CD14-positive monocyte (primary cell): Measurements from ENCODE around the gene CACNA1C. TPM values are rescaled to one million over a fixed set of nuclear protein-coding genes. Genes with fewer than 3 reads are reported as not detected.

Source experiments
- DNase-seq, 3 donors: peaks; one replicate each; pipeline ENCODE4 v3.0.0-alpha.2; 2011 to 2022
- H2AFZ ChIP-seq: 2 replicates; pipeline ENCODE4 v1.6.0; 2012; ENCODE audit warnings: mild to moderate bottlenecking, low read depth, low read length, inconsistent platforms; ENCODE audit not compliant: insufficient read depth, poor library complexity, severe bottlenecking
- H3K27ac ChIP-seq, 2 donors: 1 replicate in 1 of 2; 2 replicates in 1 of 2; pipeline ENCODE4 v1.5.1; 2012 to 2013; ENCODE audit warnings: low read length in 2 of 2, control low read depth in 1 of 2, inconsistent platforms in 1 of 2, low read depth in 1 of 2, mild to moderate bottlenecking in 1 of 2
- H3K27me3 ChIP-seq, 2 donors: one replicate each; pipeline versions ENCODE4 v1.6.0 to v1.6.1; 2011 to 2013; ENCODE audit warnings: low read length in 2 of 2; ENCODE audit not compliant: control insufficient read depth in 2 of 2, insufficient read depth in 2 of 2
- H3K36me3 ChIP-seq, 2 donors: replicated peaks in 1 of 2; 1 replicate in 1 of 2; 2 replicates in 1 of 2; pipeline versions ENCODE4 v1.5.1 to v1.6.1; 2012 to 2013; ENCODE audit warnings: low read length in 2 of 2, control low read depth in 1 of 2, inconsistent platforms in 1 of 2, mild to moderate bottlenecking in 1 of 2; ENCODE audit not compliant: insufficient read depth in 2 of 2, control insufficient read depth in 1 of 2
- H3K4me1 ChIP-seq, 2 donors: 1 replicate in 1 of 2; 2 replicates in 1 of 2; pipeline versions ENCODE4 v1.5.1 to v1.6.1; 2012 to 2013; ENCODE audit warnings: low read length in 2 of 2, control low read depth in 1 of 2, inconsistent platforms in 1 of 2, mild to moderate bottlenecking in 1 of 2, moderate library complexity in 1 of 2; ENCODE audit not compliant: insufficient read depth in 2 of 2, control insufficient read depth in 1 of 2
- H3K4me2 ChIP-seq: replicated peaks from 2 replicates; pipeline ENCODE3; 2012; ENCODE audit warnings: low read length, moderate library complexity, mild to moderate bottlenecking; ENCODE audit not compliant: poor library complexity, severe bottlenecking; ENCODE audit errors: extremely low read depth
- H3K4me3 ChIP-seq, 3 experiments: fragments of 200-600 bp in 1 of 3; sonication (generic) in 1 of 3; replicated peaks in 1 of 3; 1 replicate in 2 of 3; 2 replicates in 1 of 3; pipeline ENCODE4 v1.5.1; 2011 to 2013; ENCODE audit warnings: low read length in 3 of 3, mild to moderate bottlenecking in 3 of 3, control low read depth in 2 of 3, low read depth in 2 of 3, inconsistent platforms in 1 of 3, moderate library complexity in 1 of 3
- H3K79me2 ChIP-seq: 2 replicates; pipeline ENCODE4 v1.6.0; 2012; ENCODE audit warnings: mild to moderate bottlenecking, control low read depth, inconsistent platforms, low read length, moderate library complexity; ENCODE audit not compliant: insufficient read depth
- H3K9ac ChIP-seq: 2 replicates; pipeline ENCODE4 v1.6.0; 2017; ENCODE audit warnings: low read length, mild to moderate bottlenecking; ENCODE audit not compliant: insufficient read depth, poor library complexity, severe bottlenecking
- H3K9me3 ChIP-seq, 2 donors: replicated peaks in 1 of 2; 1 replicate in 1 of 2; 2 replicates in 1 of 2; pipeline versions ENCODE4 v1.5.1 to v1.6.1; 2012 to 2013; ENCODE audit warnings: low read length in 2 of 2, control low read depth in 1 of 2; ENCODE audit not compliant: control insufficient read depth in 1 of 2, insufficient read depth in 1 of 2
- H4K20me1 ChIP-seq: 2 replicates; pipeline ENCODE4 v1.6.0; 2012; ENCODE audit warnings: mild to moderate bottlenecking, low read length, control low read depth, moderate library complexity; ENCODE audit not compliant: insufficient read depth
- H3K27ac Mint-ChIP-seq, 7 donors: one replicate each; pipeline ENCODE4 v1.8.0; 2020; ENCODE audit warnings: mild to moderate bottlenecking in 7 of 7, mixed read lengths in 7 of 7, moderate library complexity in 6 of 7, inconsistent platforms in 2 of 7
- H3K27me3 Mint-ChIP-seq, 3 donors: one replicate each; pipeline ENCODE4 v1.8.0; 2021 to 2022; ENCODE audit warnings: low read depth in 3 of 3, mild to moderate bottlenecking in 3 of 3, mixed read lengths in 3 of 3, moderate library complexity in 3 of 3, inconsistent platforms in 1 of 3
- H3K36me3 Mint-ChIP-seq, 2 donors: one replicate each; pipeline ENCODE4 v1.8.0; 2020; ENCODE audit warnings: mixed read lengths in 2 of 2, inconsistent platforms in 1 of 2, mild to moderate bottlenecking in 1 of 2
- H3K4me1 Mint-ChIP-seq: one replicate; pipeline ENCODE4 v1.8.0; 2020; ENCODE audit warnings: mild to moderate bottlenecking, mixed read lengths
- H3K4me3 Mint-ChIP-seq, 2 donors: one replicate each; pipeline ENCODE4 v1.8.0; 2020; ENCODE audit warnings: mild to moderate bottlenecking in 2 of 2, mixed read lengths in 2 of 2, moderate library complexity in 1 of 2
- H3K9me3 Mint-ChIP-seq, 7 donors: one replicate each; pipeline ENCODE4 v1.8.0; 2020 to 2022; ENCODE audit warnings: mixed read lengths in 7 of 7, mild to moderate bottlenecking in 6 of 7, moderate library complexity in 6 of 7, inconsistent platforms in 2 of 7
- WGBS: methylation state at CpG from one replicate; pipeline ENCODE4 v1.1.5; 2013; ENCODE audit warnings: missing lambda C conversion rate; ENCODE audit not compliant: insufficient coverage; 5-methylcytosine and 5-hydroxymethylcytosine counted together
- intact Hi-C, 2 donors: fragments of 100-400 bp; cut with micrococcal nuclease; formaldehyde crosslinking; loops; one replicate each; pipeline versions ENCODE4 v1.15.0 to v1.15.1; 2023
- polyA plus RNA-seq, 3 donors: library from polyadenylated mRNA; depleted of rRNA in 1 of 3; unstranded in 2 of 3; stranded (reverse) in 1 of 3; fragments of 300-500 nt in 2 of 3; fragments of >200 nt in 1 of 3; fragmentation: Illumina TruSeq in 2 of 3; gene quantifications; 1 replicate in 2 of 3; 2 replicates in 1 of 3; pipeline ENCODE4 v1.2.3, GENCODE V29; 2012 to 2021
- TF ChIP-seq, protein P1 (sequence below): fragments of 200-600 bp; IDR thresholded peaks from one replicate; pipeline ENCODE4 v1.8.0; 2022; ENCODE audit warnings: antibody characterized with exemption, mild to moderate bottlenecking

The CACNA1C gene
- polyA plus RNA-seq, 3 donors: not detected

DNA sequence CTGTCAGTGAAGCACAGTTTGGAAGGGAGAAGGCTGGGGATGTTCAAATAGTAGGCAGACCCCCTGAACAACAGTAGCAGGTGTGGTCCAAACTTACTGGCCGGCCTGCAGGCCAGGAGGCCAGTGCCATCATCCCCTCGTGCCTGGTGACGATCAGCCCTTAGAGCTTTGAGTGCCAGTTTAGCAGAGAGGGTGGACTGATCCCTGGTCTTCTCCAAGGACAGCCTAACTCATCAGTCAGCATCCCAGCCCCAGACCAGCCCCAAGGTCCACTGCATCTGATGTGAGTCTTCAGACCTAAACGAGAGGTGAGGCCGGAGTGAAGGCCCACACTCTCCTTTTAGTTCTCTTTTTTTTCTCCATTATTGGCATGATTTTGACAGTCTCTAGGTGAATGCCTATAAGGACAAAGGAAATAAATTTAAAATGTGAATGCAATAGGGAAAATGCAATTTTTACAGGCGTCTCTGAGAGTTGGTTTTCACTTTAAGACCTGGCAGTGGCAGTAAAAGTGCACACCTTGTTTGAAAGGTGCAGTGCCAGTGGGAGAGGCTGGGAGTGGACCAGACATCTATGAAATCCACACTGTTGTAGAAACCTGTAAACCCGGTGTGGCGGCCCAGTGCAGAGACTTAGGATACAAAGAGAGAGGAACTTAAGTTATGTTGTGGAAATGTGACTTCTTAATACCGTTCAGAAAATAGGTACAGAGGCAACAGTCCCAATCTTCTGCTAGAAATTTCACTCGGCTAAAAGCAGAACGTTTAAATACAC is 311.2 kb downstream of the CACNA1C start:
- Histone ChIP-seq H4K20me1 (no peaks in the 10 kb centered on the region), H2AFZ (peak overlapping the region; percentile 81), H3K27me3 (no peaks in the 10 kb centered on the region), H3K4me3 (peak overlapping the region in 1 of 3 experiments; percentile 61), H3K27ac (peak overlapping the region in 1 of 2 donors; percentile 25), H3K4me1 (peaks cover 36 to 41% of the 10 kb centered on the region in 2 donors), H3K4me2 (peak overlapping the region; percentile 66), H3K9me3 (no peaks in the 10 kb centered on the region), H3K36me3 (no peaks in the 10 kb centered on the region), H3K9ac (no peak overlapping the region), H3K79me2 (no peaks in the 10 kb centered on the region)
- TF ChIP-seq, protein P1, sequence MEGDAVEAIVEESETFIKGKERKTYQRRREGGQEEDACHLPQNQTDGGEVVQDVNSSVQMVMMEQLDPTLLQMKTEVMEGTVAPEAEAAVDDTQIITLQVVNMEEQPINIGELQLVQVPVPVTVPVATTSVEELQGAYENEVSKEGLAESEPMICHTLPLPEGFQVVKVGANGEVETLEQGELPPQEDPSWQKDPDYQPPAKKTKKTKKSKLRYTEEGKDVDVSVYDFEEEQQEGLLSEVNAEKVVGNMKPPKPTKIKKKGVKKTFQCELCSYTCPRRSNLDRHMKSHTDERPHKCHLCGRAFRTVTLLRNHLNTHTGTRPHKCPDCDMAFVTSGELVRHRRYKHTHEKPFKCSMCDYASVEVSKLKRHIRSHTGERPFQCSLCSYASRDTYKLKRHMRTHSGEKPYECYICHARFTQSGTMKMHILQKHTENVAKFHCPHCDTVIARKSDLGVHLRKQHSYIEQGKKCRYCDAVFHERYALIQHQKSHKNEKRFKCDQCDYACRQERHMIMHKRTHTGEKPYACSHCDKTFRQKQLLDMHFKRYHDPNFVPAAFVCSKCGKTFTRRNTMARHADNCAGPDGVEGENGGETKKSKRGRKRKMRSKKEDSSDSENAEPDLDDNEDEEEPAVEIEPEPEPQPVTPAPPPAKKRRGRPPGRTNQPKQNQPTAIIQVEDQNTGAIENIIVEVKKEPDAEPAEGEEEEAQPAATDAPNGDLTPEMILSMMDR: no peak
- 81% methylated on average over 7 of the region's 11 CpGs for WGBS
- H3K27me3 Mint-ChIP-seq: peaks cover 0 to 5% (median 3%) of the 10 kb centered on the region in 3 donors
- H3K4me1 Mint-ChIP-seq: peaks cover 39% of the 10 kb centered on the region
- no peak for DNase-seq
- peak overlapping the region; percentile 71 to 91 for H3K4me3 Mint-ChIP-seq
- intact Hi-C loops: no loop called here
- H3K27ac Mint-ChIP-seq: peak overlapping the region; percentile 43 to 92 (median 80)
- H3K36me3 Mint-ChIP-seq: no peaks in the 10 kb centered on the region
- peaks cover 0 to 4% (median 0%) of the 10 kb centered on the region in 7 donors for H3K9me3 Mint-ChIP-seq

DNA sequence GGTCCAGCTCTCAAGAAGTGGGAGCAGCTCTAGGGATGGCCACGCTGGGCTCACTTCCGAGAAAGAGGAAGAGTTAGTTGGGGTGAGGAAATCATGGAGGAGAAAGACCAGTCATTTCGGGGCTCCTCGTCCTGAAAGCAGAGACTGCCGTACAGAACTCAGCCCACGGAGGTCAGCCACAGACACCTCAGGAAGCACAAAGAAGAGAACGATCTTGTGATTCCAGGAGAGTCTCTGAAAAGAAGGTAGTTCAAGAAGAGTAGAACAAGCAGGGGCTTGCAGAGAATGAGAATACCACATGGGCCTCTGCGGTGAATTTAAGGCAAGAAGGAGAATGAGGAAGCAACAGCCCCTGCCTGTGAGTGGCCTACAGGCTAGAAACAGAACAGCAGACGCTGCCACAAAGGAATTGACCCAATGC is 311.9 kb downstream of the CACNA1C start:
- 5% methylated on average over 7 of the region's 9 CpGs for WGBS
- Mint-ChIP-seq H3K36me3 (no peaks in the 10 kb centered on the region), H3K9me3 (peaks cover 0 to 4% (median 0%) of the 10 kb centered on the region in 7 donors), H3K4me1 (peaks cover 33% of the 10 kb centered on the region), H3K4me3 (peak overlapping the region; percentile 71 to 91), H3K27ac (peak overlapping the region; percentile 6 to 92 (median 80)), H3K27me3 (peaks cover 0 to 5% (median 3%) of the 10 kb centered on the region in 3 donors)
- peak; percentile 53 to 71 (median 67) for DNase-seq
- H3K4me2 ChIP-seq: peak overlapping the region; percentile 66
- H3K9me3 ChIP-seq: no peaks in the 10 kb centered on the region
- peak overlapping the region; percentile 81 for H2AFZ ChIP-seq
- no peaks in the 10 kb centered on the region for H3K79me2 ChIP-seq
- no peaks in the 10 kb centered on the region for H4K20me1 ChIP-seq
- intact Hi-C loops: no loop called here
- TF ChIP-seq, protein P1: peak; percentile 47
- H3K4me1 ChIP-seq: peaks cover 30 to 35% of the 10 kb centered on the region in 2 donors
- peak overlapping the region in 1 of 3 experiments; percentile 61 for H3K4me3 ChIP-seq
- no peak overlapping the region for H3K9ac ChIP-seq
- H3K27me3 ChIP-seq: no peaks in the 10 kb centered on the region
- peak overlapping the region; percentile 4 to 25 for H3K27ac ChIP-seq
- no peaks in the 10 kb centered on the region for H3K36me3 ChIP-seq
